PC-9 (cell line): ENCODE measurements around the gene TNFSF4. TPM values are rescaled to one million over a fixed set of nuclear protein-coding genes. Genes with fewer than 3 reads are reported as not detected.

Experiments
- BruUV-seq: library from RNA; stranded (reverse); fragments of 400-500 nt; replicated peaks from 2 replicates; lab custom pipeline; 2021; lab: Mats Ljungman, UMichigan
- CTCF ChIA-PET: fragments of 300-600 bp; sonication (Branson Sonifier 250); formaldehyde crosslinking; loops from one replicate; lab custom pipeline; 2022; ENCODE audit warnings: antibody characterized with exemption; lab: Charles Lee
- POLR2A ChIA-PET: fragments of 300-600 bp; sonication (Branson Sonifier 250); formaldehyde crosslinking; loops from one replicate; lab custom pipeline; 2022; ENCODE audit warnings: antibody characterized with exemption; ENCODE audit not compliant: unreplicated experiment; lab: Charles Lee
- DNase-seq, 2 experiments: peaks; one replicate each; pipeline versions ENCODE4 v3.0.0 to v3.0.0-alpha.2; 2015 to 2022; ENCODE audit warnings: mixed read lengths in 1 of 2
- H2AFZ ChIP-seq: fragments of 200-600 bp; sonication (generic); 2 replicates; pipeline ENCODE4 v1.8.1; 2017; ENCODE audit warnings: antibody characterized with exemption
- H3F3A ChIP-seq: fragments of 200-600 bp; sonication (generic); 2 replicates; pipeline ENCODE4 v1.8.1; 2017; ENCODE audit warnings: antibody characterized with exemption, mild to moderate bottlenecking, low read depth; ENCODE audit not compliant: insufficient read depth
- H3K27ac ChIP-seq: fragments of 200-600 bp; sonication (generic); 2 replicates; pipeline ENCODE4 v1.6.1; 2016; ENCODE audit warnings: mixed run types
- H3K27me3 ChIP-seq: fragments of 200-600 bp; sonication (generic); 2 replicates; pipeline ENCODE4 v1.6.1; 2016; ENCODE audit warnings: low read depth, mixed run types; ENCODE audit not compliant: insufficient read depth
- H3K36me3 ChIP-seq: fragments of 200-600 bp; sonication (generic); 2 replicates; pipeline ENCODE4 v1.6.1; 2016; ENCODE audit warnings: low read depth, mixed run types
- H3K4me1 ChIP-seq: fragments of 200-600 bp; sonication (generic); replicated peaks from 2 replicates; pipeline ENCODE4 v1.6.1; 2016; ENCODE audit warnings: mixed run types; ENCODE audit not compliant: insufficient read depth
- H3K4me2 ChIP-seq: fragments of 200-600 bp; sonication (generic); 2 replicates; pipeline ENCODE4 v1.6.1; 2017; ENCODE audit warnings: mixed run types
- H3K4me3 ChIP-seq: fragments of 200-600 bp; sonication (generic); 2 replicates; pipeline ENCODE4 v1.6.1; 2016; ENCODE audit warnings: mixed run types
- H3K79me2 ChIP-seq: fragments of 200-600 bp; sonication (generic); 2 replicates; pipeline ENCODE4 v1.6.1; 2017; ENCODE audit warnings: low read depth, mixed run types
- H3K9me2 ChIP-seq: fragments of 200-600 bp; sonication (generic); 2 replicates; pipeline ENCODE4 v1.8.1; 2017; ENCODE audit warnings: mild to moderate bottlenecking; ENCODE audit not compliant: insufficient read depth
- H3K9me3 ChIP-seq: fragments of 200-600 bp; sonication (generic); 2 replicates; pipeline ENCODE4 v1.8.1; 2016; ENCODE audit warnings: low read depth; ENCODE audit not compliant: insufficient read depth
- H4K20me1 ChIP-seq: fragments of 200-600 bp; sonication (generic); 2 replicates; pipeline ENCODE4 v1.8.1; 2017; ENCODE audit not compliant: insufficient read depth
- CTCF ChIP-seq: fragments of 200-600 bp; sonication (generic); conservative IDR thresholded peaks from 2 replicates; pipeline ENCODE4 v1.6.1; 2017; ENCODE audit warnings: mixed run types, antibody characterized with exemption, mild to moderate bottlenecking, moderate library complexity
- EZH2 ChIP-seq: fragments of 200-600 bp; sonication (generic); IDR thresholded peaks from 2 replicates; pipeline ENCODE4 v1.8.0; 2017; ENCODE audit warnings: antibody characterized with exemption, low read depth
- intact Hi-C: fragments of 100-400 bp; cut with micrococcal nuclease; formaldehyde crosslinking; loops from one replicate; pipeline ENCODE4 v1.10.0; 2022; ENCODE audit not compliant: unreplicated experiment
- total RNA-seq: library from RNA; stranded (reverse); gene quantifications from 2 replicates; pipeline ENCODE4 v1.2.3, GENCODE V29; 2021

Gene TNFSF4
- total RNA-seq, 1 experiment from 2014 or later = 1.5 TPM

DNA sequence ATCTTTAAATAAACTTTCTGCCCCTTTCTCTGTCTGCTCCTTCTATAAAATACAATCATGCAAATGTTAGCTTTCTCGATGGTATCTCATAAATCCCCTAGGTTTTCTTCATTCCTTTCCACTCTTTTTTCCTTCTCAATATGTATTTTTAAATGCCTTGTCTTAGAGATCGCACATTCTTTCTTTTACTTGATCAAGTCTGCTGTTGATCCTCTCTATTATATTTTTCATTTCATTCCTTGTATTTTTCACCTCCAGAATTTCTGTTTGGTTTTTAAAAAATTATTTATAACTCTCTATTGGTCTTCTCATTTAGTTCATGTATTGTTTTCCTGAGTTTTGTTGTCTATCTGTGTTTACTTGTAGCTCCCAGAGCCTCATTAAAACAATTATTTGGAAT is 36.0 kb downstream of the TNFSF4 start:
- H3F3A ChIP-seq = no peaks in the 10 kb centered on the region
- peaks cover 4% of the 10 kb centered on the region; the same call in 1 of the 2 replicates for H3K9me3 ChIP-seq
- no peak overlapping the region for H3K4me2 ChIP-seq
- intact Hi-C loops = no loop called here
- no peaks in the 10 kb centered on the region for H3K79me2 ChIP-seq
- no peaks in the 10 kb centered on the region for H3K4me1 ChIP-seq
- no peaks in the 10 kb centered on the region for H4K20me1 ChIP-seq
- no peak for DNase-seq
- H3K36me3 ChIP-seq = no peaks in the 10 kb centered on the region
- H3K27me3 ChIP-seq = no peaks in the 10 kb centered on the region
- BruUV-seq = no TSS peak
- no peak overlapping the region for H2AFZ ChIP-seq
- no peaks in the 10 kb centered on the region; the same call in 1 of the 2 replicates for H3K9me2 ChIP-seq
- no peak overlapping the region for H3K27ac ChIP-seq
- ChIA-PET POLR2A (no interaction called here), CTCF (interaction anchor here (0.7 kb wide), 1 partner anchor 168 kb away, joined by 3 read pairs; no protein-coding TSS in a partner anchor)
- H3K4me3 ChIP-seq = no peak overlapping the region
- TF ChIP-seq CTCF (no peak), EZH2 (no peak)

DNA sequence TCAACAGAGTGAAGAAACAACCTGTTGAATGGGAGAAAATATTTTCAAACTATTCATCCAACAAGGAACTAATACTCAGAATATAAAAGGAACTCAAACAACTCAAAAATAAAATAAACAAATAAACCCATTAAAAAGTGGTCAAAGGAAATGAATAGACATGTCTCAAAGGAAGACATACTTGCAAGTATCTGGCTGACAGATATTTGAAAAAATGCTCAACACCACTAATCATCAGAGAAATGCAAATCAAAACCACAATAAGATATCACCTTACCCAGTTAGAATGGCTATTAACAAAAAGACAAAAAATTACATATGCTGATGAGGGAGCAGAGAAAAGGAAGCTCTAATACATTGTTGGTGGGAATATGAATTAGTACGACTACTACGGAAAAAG is 38.2 kb downstream of the TNFSF4 start:
- Histone ChIP-seq H3K27me3 (no peaks in the 10 kb centered on the region), H3K79me2 (no peaks in the 10 kb centered on the region), H3K4me3 (no peak overlapping the region), H3K9me3 (peaks cover 4% of the 10 kb centered on the region; the same call in 1 of the 2 replicates), H3K4me2 (no peak overlapping the region), H4K20me1 (no peaks in the 10 kb centered on the region), H3K4me1 (no peaks in the 10 kb centered on the region), H2AFZ (no peak overlapping the region), H3K27ac (no peak overlapping the region), H3F3A (no peaks in the 10 kb centered on the region), H3K9me2 (no peaks in the 10 kb centered on the region; the same call in 1 of the 2 replicates), H3K36me3 (no peaks in the 10 kb centered on the region)
- POLR2A ChIA-PET = no interaction called here
- TF ChIP-seq EZH2 (no peak), CTCF (no peak)
- BruUV-seq = no TSS peak
- CTCF ChIA-PET = no interaction called here
- intact Hi-C loops = no loop called here
- DNase-seq = no peak

DNA sequence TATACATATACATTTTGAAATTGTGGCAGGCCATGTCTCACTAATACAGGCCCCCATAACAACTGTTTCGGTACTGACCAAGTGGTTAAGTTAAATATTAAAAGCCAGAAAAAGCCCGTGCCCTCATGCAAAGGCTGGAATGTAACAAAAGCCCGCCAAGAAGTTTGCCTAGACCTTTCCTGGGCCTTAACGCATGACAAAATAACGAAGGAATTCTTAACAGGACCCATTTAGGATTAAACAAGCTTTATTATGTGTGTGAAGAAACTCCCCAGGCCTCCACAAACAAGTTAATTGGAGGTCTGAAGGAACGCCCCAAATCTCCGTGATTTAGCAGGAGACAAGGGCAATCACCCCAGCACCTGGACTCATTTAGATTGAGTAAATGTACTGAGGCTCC is 42.4 kb downstream of the TNFSF4 start:
- ChIA-PET POLR2A (no interaction called here), CTCF (no interaction called here)
- Histone ChIP-seq H3K4me1 (no peaks in the 10 kb centered on the region), H3K4me3 (no peak overlapping the region), H3K36me3 (no peaks in the 10 kb centered on the region), H4K20me1 (no peaks in the 10 kb centered on the region), H3K27ac (no peak overlapping the region), H3K27me3 (no peaks in the 10 kb centered on the region), H3K4me2 (no peak overlapping the region), H3K79me2 (no peaks in the 10 kb centered on the region), H2AFZ (no peak overlapping the region), H3K9me2 (no peaks in the 10 kb centered on the region; the same call in 1 of the 2 replicates), H3F3A (no peaks in the 10 kb centered on the region), H3K9me3 (no peaks in the 10 kb centered on the region)
- no peak for TF ChIP-seq EZH2
- TF ChIP-seq CTCF = no peak
- no TSS peak for BruUV-seq
- DNase-seq = no peak
- intact Hi-C loops = no loop called here
